ENCODE measurements around the gene RSL24D1.

- TF ChIP-seq CTCF (IDR thresholded peaks at IDR 0.05) (no peak), POLR2A (IDR thresholded peaks at IDR 0.05) (no peak)
Measured at GRCh38 chr15:55204464-55204863, 7.7 kb upstream of the RSL24D1 start.

All from right lobe of liver (tissue), 4 donors.